Memory B cell (primary cell): ENCODE measurements around the gene LIM2.

ENCODE experiments used
- ATAC-seq: fragments of 150-1000 bp; cut with Tn5 transposase; 2 replicates; pipeline ENCODE4 v1.10.0; 2021; ENCODE audit warnings: low read depth, mild to moderate bottlenecking, moderate library complexity
- DNase-seq, 2 donors: peaks; one replicate each; pipeline ENCODE4 v3.0.0; 2022; ENCODE audit warnings: low spot score in 2 of 2
- H3K27ac Mint-ChIP-seq: one replicate; pipeline ENCODE4 v1.8.0; 2022; ENCODE audit warnings: mild to moderate bottlenecking, moderate library complexity, mixed read lengths
- H3K27me3 Mint-ChIP-seq: one replicate; pipeline ENCODE4 v1.8.0; 2022; ENCODE audit warnings: mixed read lengths
- H3K36me3 Mint-ChIP-seq: one replicate; pipeline ENCODE4 v1.8.0; 2022; ENCODE audit warnings: mild to moderate bottlenecking, mixed read lengths
- H3K4me1 Mint-ChIP-seq: one replicate; pipeline ENCODE4 v1.8.0; 2022; ENCODE audit warnings: mixed read lengths
- H3K4me3 Mint-ChIP-seq: one replicate; pipeline ENCODE4 v1.8.0; 2022; ENCODE audit warnings: mild to moderate bottlenecking, moderate library complexity, mixed read lengths
- H3K9me3 Mint-ChIP-seq: one replicate; pipeline ENCODE4 v1.8.0; 2022; ENCODE audit warnings: mixed read lengths

LIM2 gene

GRCh38 chr19:51346742-51347141, 41.0 kb downstream of the LIM2 start:
- Mint-ChIP-seq H3K4me1 (peaks cover 29% of the 10 kb centered on the region), H3K36me3 (peaks cover 15% of the 10 kb centered on the region)
- DNase-seq = no peak

DNA sequence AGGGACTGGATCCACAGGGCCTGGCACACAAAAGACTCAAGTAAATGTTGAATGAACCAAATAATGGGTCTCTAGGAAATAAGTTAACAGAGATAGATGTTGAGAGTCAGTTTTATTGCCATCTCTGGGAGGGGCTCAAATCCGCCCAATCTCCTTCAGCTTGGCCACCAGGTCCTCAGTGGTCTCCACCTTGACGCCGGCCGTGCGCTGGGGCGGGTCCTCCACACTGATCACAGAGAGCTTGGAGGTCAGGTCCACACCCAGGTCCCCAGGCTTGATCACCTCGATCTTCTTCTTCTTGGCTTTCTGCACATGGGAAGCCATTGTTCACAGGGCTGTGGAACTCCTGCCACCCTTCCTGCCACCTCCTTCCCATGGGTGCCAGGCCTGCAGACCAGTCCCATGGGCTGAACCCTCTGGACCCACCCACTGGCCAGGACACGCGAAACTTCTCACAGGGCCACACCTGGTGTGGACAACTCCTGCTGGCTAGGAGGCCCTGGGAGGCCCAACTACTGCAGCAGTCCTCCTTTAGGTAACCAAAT, 42.6 kb downstream of the LIM2 start:
- DNase-seq (no peak), ATAC-seq (no peak)
- Mint-ChIP-seq H3K36me3 (peaks cover 9% of the 10 kb centered on the region), H3K27me3 (no peaks in the 10 kb centered on the region), H3K4me1 (peaks cover 32% of the 10 kb centered on the region), H3K4me3 (peak overlapping the region; percentile 79), H3K9me3 (no peaks in the 10 kb centered on the region), H3K27ac (peak overlapping the region; percentile 94)

More at GRCh38 chr19:51346742-51347141, 41.0 kb downstream of the LIM2 start:
- Mint-ChIP-seq H3K9me3 (no peaks in the 10 kb centered on the region), H3K27me3 (no peaks in the 10 kb centered on the region), H3K27ac (no peak overlapping the region), H3K4me3 (no peak overlapping the region)
- no peak for ATAC-seq

DNA sequence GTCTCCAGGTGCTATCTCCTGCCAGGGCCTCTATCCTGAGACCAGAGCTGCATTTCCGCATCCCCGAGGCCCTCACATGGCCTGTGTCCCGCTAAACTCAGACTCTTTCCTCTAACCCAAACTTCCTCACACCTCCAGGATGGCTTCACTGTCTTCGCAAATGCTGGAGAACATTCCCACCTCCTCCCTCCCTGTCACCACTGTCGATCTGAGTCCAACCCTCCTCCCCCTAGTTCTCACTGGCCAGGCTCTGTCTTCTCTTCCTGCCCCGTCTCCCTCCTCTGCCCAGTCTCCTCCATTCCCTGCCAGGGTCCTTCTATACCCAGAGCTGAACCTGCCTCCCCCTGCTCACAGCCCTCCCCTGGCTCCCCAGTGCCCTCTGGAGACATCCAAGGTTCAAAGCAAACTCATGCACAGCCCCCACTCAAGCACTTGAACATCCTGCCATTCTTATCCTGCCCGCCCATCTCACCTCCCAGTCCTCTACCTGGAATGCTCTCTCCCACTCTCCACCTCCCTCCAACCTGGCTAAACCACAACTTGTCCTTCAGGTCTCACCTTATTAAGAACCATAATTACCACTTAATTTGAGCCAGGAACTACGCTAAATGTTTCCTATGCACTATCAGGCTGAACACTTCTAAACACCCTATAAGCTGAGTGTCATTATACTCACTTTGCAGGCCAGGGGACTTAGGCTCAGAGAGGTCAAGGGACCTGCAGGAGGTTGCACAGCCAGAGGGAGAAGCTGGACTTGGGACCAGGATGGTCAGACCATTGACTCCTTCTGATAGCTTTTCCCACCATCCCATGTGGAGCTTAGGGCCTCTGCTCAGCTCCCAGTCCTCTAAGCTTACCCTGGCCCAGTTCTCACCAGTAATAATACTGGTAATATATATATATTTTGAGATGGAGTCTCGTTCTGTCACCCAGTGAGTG, 44.9 kb downstream of the LIM2 start:
- Mint-ChIP-seq H3K4me3 (peak overlapping the region; percentile 2), H3K27me3 (no peaks in the 10 kb centered on the region)

DNA sequence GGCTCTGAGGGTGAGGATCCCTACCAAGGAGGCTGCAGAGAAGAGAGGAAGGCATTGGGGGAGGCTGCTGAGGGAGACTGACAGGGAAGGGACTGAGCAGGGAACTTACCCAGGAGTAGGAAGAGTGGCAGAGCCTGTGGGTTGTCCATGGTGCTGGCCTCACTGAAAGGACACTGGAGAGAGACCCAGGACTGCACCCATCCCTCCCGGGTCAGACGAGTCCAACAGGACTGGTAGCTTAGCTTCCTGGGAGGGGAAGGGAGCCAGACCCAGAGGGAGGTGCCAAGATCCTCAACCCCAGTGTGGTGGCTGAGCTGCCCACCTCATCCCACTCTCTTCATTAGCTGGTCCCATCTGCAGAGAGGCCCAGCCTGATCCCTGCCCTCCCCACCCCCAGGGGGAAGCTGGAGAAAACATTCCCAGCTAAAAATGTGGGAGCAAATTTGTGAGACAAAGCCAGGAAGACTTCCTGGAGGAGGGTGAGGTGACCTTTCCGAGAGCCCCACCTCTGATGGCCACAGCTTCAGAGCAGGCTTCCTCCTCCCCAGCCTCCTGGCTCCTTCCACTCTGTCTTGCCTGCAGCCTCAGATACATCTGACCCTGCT, 45.7 kb downstream of the LIM2 start, which contains the start of gene VSIG10L:
VSIG10L (minus strand) TSS at position 164 of the 605 bp plus-strand sequence; CDS start at position 149, 15 bp downstream.
- Mint-ChIP-seq H3K4me1 (peaks cover 39% of the 10 kb centered on the region), H3K27me3 (no peaks in the 10 kb centered on the region), H3K27ac (peak within 1 kb of the TSS; percentile 63), H3K4me3 (peak within 1 kb of the TSS; percentile 98), H3K36me3 (peaks cover 3% of the 10 kb centered on the region), H3K9me3 (no peaks in the 10 kb centered on the region)
- DNase-seq (no peak), ATAC-seq (no peak)

More for the DNA sequence above, 44.9 kb downstream of the LIM2 start:
- H3K27ac Mint-ChIP-seq = peak overlapping the region; percentile 63
- H3K36me3 Mint-ChIP-seq = peaks cover 6% of the 10 kb centered on the region
- ATAC-seq (no peak), DNase-seq (no peak)
- peaks cover 42% of the 10 kb centered on the region for H3K4me1 Mint-ChIP-seq
- no peaks in the 10 kb centered on the region for H3K9me3 Mint-ChIP-seq

GRCh38 chr19:51341066-51341465, 46.7 kb downstream of the LIM2 start:
- peaks cover 2% of the 10 kb centered on the region for H3K36me3 Mint-ChIP-seq
- H3K9me3 Mint-ChIP-seq = no peaks in the 10 kb centered on the region
- ATAC-seq (no peak), DNase-seq (no peak)
- H3K4me3 Mint-ChIP-seq = peak overlapping the region; percentile 98
- H3K4me1 Mint-ChIP-seq = peaks cover 39% of the 10 kb centered on the region
- peak overlapping the region; percentile 53 for H3K27ac Mint-ChIP-seq
- H3K27me3 Mint-ChIP-seq = no peaks in the 10 kb centered on the region

GRCh38 chr19:51339687-51340656, 47.8 kb downstream of the LIM2 start:
- ATAC-seq = peak; percentile 68
- H3K4me3 Mint-ChIP-seq = peak overlapping the region; percentile 98
- H3K9me3 Mint-ChIP-seq = no peaks in the 10 kb centered on the region
- H3K27me3 Mint-ChIP-seq = no peaks in the 10 kb centered on the region
- DNase-seq = peak; percentile 80 to 87
- H3K4me1 Mint-ChIP-seq = peaks cover 33% of the 10 kb centered on the region
- peak overlapping the region; percentile 53 for H3K27ac Mint-ChIP-seq
- peaks cover 2% of the 10 kb centered on the region for H3K36me3 Mint-ChIP-seq

DNA sequence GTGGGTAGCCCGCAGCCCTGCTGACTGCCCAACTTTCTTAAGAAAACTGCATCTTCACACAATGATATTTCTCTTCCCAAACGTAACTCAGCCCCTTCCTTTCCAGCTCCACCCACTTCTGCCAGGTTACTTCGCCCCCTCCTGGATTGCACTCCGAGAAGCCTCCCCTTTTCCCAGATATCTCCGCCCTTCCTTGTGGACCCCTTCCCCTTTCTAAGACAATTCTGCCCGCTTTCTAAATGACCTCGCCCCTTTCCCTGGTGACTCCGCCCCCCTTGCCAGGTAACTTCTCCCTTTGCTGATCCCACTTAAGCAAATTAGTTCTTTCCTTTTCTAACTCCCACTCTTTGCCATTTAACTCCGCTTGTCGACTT, 48.5 kb downstream of the LIM2 start:
- Mint-ChIP-seq H3K4me1 (peaks cover 29% of the 10 kb centered on the region), H3K27ac (peak overlapping the region; percentile 53), H3K36me3 (peaks cover 2% of the 10 kb centered on the region), H3K9me3 (no peaks in the 10 kb centered on the region), H3K4me3 (peak overlapping the region; percentile 98), H3K27me3 (no peaks in the 10 kb centered on the region)
- DNase-seq (no peak), ATAC-seq (peak; percentile 3)

DNA sequence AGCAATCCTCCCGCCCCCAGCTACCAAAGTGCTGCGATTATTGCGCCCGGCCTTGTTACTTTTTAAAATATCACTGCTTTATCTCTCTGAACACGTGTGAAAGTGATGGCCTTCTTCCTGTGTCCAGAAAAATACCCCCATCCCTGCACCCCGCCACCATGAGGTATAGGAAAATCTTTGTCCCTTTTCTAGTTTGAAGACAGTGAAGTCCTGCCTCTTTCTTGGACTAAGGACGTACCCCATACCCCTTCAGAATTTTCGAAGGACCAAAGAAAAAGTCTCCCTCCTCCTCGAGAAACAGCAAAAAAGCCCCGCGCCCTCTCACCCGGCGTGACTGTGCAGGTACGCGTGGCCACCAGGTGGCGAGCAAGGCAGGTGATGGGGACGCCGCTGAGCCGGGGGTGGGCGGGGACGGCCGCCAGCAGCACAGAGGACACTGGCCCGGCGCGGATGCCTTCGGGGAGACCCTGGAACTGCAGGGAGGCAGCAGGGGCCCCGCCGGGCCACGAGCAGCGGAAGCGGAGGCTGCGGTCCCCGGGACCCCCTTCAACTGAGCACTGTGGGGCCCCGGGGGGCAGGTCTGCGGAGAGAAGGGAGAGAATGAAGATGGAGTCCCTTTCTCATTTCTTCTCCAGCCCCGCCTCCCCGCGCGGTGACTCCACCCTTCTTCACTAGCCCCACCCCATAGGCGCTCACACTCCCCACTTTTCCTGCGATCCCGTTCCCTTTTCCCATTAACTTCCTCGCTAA, 49.0 kb downstream of the LIM2 start:
- Mint-ChIP-seq H3K27me3 (no peaks in the 10 kb centered on the region), H3K27ac (peak overlapping the region; percentile 53), H3K9me3 (no peaks in the 10 kb centered on the region), H3K4me3 (peak overlapping the region; percentile 98), H3K36me3 (peaks cover 2% of the 10 kb centered on the region), H3K4me1 (peaks cover 24% of the 10 kb centered on the region)
- ATAC-seq (peak; percentile 70), DNase-seq (peak; percentile 86 to 92)

DNA sequence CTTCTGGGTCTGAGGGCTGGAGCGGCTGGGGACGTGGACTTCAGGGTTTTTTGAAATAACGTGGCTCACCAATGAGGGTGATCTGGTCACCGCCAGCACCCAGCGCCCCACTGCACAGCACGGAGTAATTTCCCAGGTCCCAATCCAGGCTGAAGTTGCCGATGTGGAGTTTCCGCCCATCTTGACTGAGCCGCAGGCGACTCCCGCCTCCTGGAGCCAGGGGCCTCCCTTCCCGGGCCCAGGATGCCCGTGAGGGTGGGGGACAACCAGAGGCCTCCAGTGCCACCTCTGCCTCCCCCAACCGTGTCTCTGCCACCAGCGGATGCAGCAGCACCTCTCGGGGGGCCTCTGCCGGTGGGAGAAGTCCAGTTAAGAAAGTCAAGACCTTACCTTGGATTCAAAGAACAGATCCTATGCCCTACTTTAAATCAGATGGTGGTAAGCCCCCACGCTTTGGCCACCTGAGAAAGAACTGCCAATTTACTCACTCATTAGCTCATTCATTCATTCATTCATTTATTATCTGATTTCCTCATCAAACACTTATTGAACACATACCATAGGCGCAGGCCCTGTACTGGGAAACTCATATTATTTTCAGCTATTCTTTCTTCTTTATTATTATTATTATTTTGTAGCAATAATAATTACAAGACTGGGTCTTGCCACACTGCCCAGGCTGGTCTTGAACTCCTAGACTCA, 49.8 kb downstream of the LIM2 start:
- H3K4me3 Mint-ChIP-seq = peak overlapping the region; percentile 98
- H3K27me3 Mint-ChIP-seq = no peaks in the 10 kb centered on the region
- no peaks in the 10 kb centered on the region for H3K9me3 Mint-ChIP-seq
- peaks cover 2% of the 10 kb centered on the region for H3K36me3 Mint-ChIP-seq
- peaks cover 22% of the 10 kb centered on the region for H3K4me1 Mint-ChIP-seq
- DNase-seq = no peak
- H3K27ac Mint-ChIP-seq = no peak overlapping the region
- no peak for ATAC-seq

- no peak overlapping the region for H3K27ac Mint-ChIP-seq
- DNase-seq = no peak
Observed at GRCh38 chr19:51337141-51337860, 50.5 kb downstream of the LIM2 start.

DNA sequence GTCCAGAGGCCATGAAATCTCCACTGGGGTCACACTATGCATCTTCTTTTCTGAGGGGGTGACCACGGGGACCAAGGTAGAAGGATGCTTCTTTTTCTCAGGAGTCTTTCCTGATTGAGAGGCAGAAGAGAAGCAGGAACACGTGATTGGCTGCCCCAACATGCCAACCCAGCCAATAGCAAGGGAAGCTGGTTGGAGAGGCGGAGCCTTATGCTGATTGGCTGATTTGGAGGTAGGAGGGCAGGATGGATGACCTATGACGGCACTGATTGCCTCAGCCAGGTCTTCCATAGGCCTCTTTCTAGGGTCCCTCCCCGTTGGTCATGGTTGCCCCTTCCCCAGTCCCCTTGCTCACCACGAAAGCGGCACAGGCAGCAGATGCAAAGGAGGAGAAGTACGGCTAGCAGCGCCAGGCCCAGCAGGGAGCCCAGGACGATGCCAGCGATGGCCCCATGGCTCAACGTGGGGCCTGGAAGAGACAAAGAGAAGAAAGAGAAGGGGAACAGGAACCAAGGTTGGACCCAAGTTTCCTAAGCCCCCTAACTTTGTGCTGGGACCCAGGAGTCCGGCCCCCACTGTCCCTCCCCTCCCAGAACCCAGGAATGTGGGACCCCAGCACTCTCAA, 53.8 kb downstream of the LIM2 start:
- Mint-ChIP-seq H3K4me1 (peaks cover 6% of the 10 kb centered on the region), H3K9me3 (no peaks in the 10 kb centered on the region), H3K27me3 (peaks cover 6% of the 10 kb centered on the region), H3K4me3 (no peak overlapping the region), H3K36me3 (peaks cover 14% of the 10 kb centered on the region), H3K27ac (no peak overlapping the region)
- ATAC-seq (no peak), DNase-seq (no peak)

More at GRCh38 chr19:51337141-51337860, 50.5 kb downstream of the LIM2 start:
- Mint-ChIP-seq H3K9me3 (no peaks in the 10 kb centered on the region), H3K4me1 (peaks cover 15% of the 10 kb centered on the region), H3K36me3 (peaks cover 2% of the 10 kb centered on the region), H3K4me3 (no peak overlapping the region), H3K27me3 (no peaks in the 10 kb centered on the region)
- no peak for ATAC-seq
